Measurements from ENCODE around the gene DNAJC18. TPM values are rescaled to one million over a fixed set of nuclear protein-coding genes. Genes with fewer than 3 reads are reported as not detected.
A peak's percentile ranks its signal among the peaks of the same experiment; 100 is the strongest.
"Not testable (repeated sequence)": the region's sequence is repeated elsewhere in the genome, so short reads cannot be mapped to it uniquely, and the experiment has no call there.

Gene DNAJC18
- total and polyA plus RNA-seq, 2 experiments from 2014 or later: 10.6 to 14.4 TPM

DNA sequence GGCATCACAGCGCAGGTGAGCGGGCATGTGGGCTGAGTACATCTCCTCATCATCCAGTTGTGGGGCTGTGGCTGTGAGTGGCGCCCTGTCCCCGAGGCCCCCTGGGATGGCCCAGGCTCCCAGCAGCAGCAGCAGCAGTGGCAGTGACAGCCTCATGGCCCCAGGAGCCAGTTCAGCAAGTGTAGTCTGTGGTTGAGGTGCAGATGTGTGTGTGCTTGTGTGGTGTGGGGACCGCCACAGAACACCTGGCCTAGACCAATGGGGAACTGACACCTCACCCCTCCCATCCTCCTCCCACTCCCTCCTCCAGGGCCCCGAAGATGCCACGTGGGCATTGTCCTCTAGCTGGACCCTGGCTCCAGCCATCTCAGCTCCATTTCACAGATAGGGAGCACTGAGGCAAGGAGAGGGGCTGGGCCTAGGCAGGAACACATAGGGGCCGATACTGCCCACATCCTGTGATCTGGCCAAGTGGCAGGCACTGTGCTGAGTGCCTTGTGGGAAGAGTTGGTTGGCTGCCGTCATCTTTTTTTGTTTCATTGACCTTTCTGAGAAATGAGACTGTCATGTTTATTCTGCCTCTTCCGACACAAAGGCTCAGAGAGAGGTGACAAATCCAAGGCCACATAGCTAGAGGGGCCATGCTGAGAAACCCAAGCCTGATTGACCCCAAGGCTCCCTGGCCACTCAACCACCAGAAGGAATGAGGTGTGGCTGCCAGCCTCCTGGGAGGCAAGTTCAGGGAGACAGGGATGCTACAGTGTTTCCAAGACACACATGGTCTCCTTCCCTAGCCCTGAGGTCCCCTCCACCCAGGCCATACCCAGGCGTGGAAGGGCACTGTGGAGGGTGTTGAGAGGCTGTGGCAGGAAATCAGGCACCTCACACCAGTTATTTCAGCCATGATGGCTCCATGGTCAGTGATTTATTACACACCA, 49.4 kb downstream of the DNAJC18 start, which contains the start of gene MZB1:
MZB1 (minus strand) TSS at position 213 of the 938 bp plus-strand sequence; CDS start at position 156, 57 bp downstream.
- 87% methylated on average over 11 of the region's 11 CpGs for WGBS (ENCODE audit: low lambda C conversion rate, missing lambda C conversion rate)
- peaks cover 8% of the 10 kb centered on the region for H3K4me1 ChIP-seq (ENCODE audit: insufficient read depth)
- no peaks in the 10 kb centered on the region for H3K9me3 ChIP-seq (ENCODE audit: low read depth)
- TF ChIP-seq EZH2phosphoT487 (IDR thresholded peaks at IDR 0.05; ENCODE audit: low read depth, severe bottlenecking, unreplicated experiment): no peak
- TF ChIP-seq EZH2 (IDR thresholded peaks at IDR 0.05; ENCODE audit: borderline replicate concordance): no peak
- H4K20me1 ChIP-seq (ENCODE audit: insufficient read depth, poor library complexity, severe bottlenecking): no peaks in the 10 kb centered on the region
- no peaks in the 10 kb centered on the region for H3K79me2 ChIP-seq
- no peak for DNase-seq (ENCODE audit: low spot score)
- peaks cover 20% of the 10 kb centered on the region for H3K27me3 ChIP-seq
- no peak within 1 kb of the TSS for H3K4me2 ChIP-seq
- no peak within 1 kb of the TSS for H2AFZ ChIP-seq
- H3K36me3 ChIP-seq (replicated peaks; ENCODE audit: insufficient read depth, low read depth): no peaks in the 10 kb centered on the region
- H3K9me2 ChIP-seq (replicated peaks; ENCODE audit: insufficient read depth): no peaks in the 10 kb centered on the region
- H3K4me3 ChIP-seq: no peak within 1 kb of the TSS
- H3K27ac ChIP-seq: no peak within 1 kb of the TSS

DNA sequence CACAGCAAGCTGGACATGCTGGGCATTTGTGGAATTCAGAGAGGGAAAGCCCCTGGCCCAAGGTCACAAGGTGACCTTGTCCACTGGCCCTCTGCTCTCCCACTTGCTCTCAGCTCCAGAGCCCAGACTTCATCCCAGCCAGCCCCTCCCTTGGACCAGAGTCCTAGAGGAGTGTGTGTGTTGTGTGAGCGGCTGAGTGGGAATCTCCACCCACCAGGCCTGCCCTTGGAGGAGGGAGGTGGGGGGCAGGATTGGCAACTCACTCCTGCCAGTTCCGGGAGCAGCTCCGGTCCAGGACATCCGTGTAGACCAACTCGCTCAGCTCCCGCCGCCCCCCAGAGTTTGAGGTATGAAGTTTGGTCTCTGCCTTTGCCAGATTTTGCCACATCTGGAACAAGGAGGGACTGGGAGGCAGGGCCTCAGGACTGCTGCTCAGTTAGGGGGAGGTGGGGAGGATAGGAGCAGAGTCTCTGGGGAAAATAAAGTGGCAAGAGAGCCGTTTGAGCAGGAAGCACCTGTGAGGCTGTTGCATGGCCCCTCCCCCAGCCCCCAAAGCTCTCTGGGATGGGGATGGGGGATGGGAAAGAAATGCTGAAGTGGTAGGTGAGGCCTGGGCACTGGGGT, 51.0 kb downstream of the DNAJC18 start:
- no peak overlapping the region for H3K27ac ChIP-seq

DNA sequence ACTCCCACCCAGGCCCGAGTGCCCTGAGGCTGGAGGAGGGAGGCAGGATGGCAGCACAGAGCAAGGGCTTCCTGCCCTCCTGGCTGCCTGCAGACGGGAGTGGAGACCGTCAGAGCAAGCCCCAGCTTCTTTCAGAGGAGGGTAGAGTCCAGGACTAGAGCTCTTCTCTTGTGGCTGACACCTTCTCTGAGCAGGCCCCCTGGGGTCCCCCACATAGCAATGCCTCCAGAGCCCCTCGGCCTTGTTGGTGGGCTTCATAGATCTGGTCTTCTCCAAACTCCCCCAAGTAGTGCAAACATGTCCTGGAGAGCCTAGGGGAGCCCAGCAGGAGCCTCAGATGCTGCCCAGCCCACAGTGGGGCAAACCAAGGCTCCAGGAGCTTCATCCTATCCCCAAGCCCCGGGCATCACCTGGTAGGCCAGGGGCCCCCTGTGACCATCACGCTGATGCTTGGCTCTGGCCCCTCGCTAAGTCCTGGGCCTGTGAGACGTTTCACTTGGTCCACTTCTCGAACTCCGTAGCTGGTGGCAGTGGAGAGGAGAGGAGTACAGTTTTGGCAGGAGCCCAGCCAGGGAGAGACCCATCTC, 51.6 kb downstream of the DNAJC18 start:
- H3K9me3 ChIP-seq (ENCODE audit: low read depth): no peaks in the 10 kb centered on the region
- no peaks in the 10 kb centered on the region for H3K79me2 ChIP-seq
- TF ChIP-seq, protein P1, sequence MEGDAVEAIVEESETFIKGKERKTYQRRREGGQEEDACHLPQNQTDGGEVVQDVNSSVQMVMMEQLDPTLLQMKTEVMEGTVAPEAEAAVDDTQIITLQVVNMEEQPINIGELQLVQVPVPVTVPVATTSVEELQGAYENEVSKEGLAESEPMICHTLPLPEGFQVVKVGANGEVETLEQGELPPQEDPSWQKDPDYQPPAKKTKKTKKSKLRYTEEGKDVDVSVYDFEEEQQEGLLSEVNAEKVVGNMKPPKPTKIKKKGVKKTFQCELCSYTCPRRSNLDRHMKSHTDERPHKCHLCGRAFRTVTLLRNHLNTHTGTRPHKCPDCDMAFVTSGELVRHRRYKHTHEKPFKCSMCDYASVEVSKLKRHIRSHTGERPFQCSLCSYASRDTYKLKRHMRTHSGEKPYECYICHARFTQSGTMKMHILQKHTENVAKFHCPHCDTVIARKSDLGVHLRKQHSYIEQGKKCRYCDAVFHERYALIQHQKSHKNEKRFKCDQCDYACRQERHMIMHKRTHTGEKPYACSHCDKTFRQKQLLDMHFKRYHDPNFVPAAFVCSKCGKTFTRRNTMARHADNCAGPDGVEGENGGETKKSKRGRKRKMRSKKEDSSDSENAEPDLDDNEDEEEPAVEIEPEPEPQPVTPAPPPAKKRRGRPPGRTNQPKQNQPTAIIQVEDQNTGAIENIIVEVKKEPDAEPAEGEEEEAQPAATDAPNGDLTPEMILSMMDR (IDR thresholded peaks at IDR 0.05; ENCODE audit: poor library complexity): no peak
- TF ChIP-seq EZH2 (IDR thresholded peaks at IDR 0.05; ENCODE audit: borderline replicate concordance) (no peak), EZH2phosphoT487 (IDR thresholded peaks at IDR 0.05; ENCODE audit: low read depth, severe bottlenecking, unreplicated experiment) (no peak)
- H3K27ac ChIP-seq: no peak overlapping the region
- peaks cover under 1% of the 10 kb centered on the region for H3K27me3 ChIP-seq
- H3K4me3 ChIP-seq: no peak overlapping the region
- H3K4me1 ChIP-seq (ENCODE audit: insufficient read depth): peaks cover 10% of the 10 kb centered on the region
- no peak overlapping the region for H3K4me2 ChIP-seq
- 80% methylated on average over 10 of the region's 10 CpGs for WGBS (ENCODE audit: low lambda C conversion rate, missing lambda C conversion rate)
- no peaks in the 10 kb centered on the region for H3K9me2 ChIP-seq (replicated peaks; ENCODE audit: insufficient read depth)
- no peaks in the 10 kb centered on the region for H4K20me1 ChIP-seq (ENCODE audit: insufficient read depth, poor library complexity, severe bottlenecking)
- no peak overlapping the region for H2AFZ ChIP-seq
- H3K36me3 ChIP-seq (replicated peaks; ENCODE audit: insufficient read depth, low read depth): no peaks in the 10 kb centered on the region
- DNase-seq (ENCODE audit: low spot score): no peak

More for the DNA sequence above, 51.0 kb downstream of the DNAJC18 start:
- H3K27me3 ChIP-seq: peaks cover 3% of the 10 kb centered on the region
- peaks cover 7% of the 10 kb centered on the region for H3K4me1 ChIP-seq (ENCODE audit: insufficient read depth)
- no peaks in the 10 kb centered on the region for H3K9me3 ChIP-seq (ENCODE audit: low read depth)
- H3K4me3 ChIP-seq: no peak overlapping the region
- 39% methylated on average over 8 of the region's 8 CpGs for WGBS (ENCODE audit: low lambda C conversion rate, missing lambda C conversion rate)
- DNase-seq (ENCODE audit: low spot score): peak; percentile 52
- TF ChIP-seq EZH2phosphoT487 (IDR thresholded peaks at IDR 0.05; ENCODE audit: low read depth, severe bottlenecking, unreplicated experiment) (no peak), EZH2 (IDR thresholded peaks at IDR 0.05; ENCODE audit: borderline replicate concordance) (no peak)
- TF ChIP-seq, protein P1 (IDR thresholded peaks at IDR 0.05; ENCODE audit: poor library complexity): no peak
- no peaks in the 10 kb centered on the region for H3K9me2 ChIP-seq (replicated peaks; ENCODE audit: insufficient read depth)
- peak overlapping the region; percentile 42 for H3K4me2 ChIP-seq
- no peaks in the 10 kb centered on the region for H3K36me3 ChIP-seq (replicated peaks; ENCODE audit: insufficient read depth, low read depth)
- no peaks in the 10 kb centered on the region for H3K79me2 ChIP-seq
- H4K20me1 ChIP-seq (ENCODE audit: insufficient read depth, poor library complexity, severe bottlenecking): no peaks in the 10 kb centered on the region
- no peak overlapping the region for H2AFZ ChIP-seq

DNA sequence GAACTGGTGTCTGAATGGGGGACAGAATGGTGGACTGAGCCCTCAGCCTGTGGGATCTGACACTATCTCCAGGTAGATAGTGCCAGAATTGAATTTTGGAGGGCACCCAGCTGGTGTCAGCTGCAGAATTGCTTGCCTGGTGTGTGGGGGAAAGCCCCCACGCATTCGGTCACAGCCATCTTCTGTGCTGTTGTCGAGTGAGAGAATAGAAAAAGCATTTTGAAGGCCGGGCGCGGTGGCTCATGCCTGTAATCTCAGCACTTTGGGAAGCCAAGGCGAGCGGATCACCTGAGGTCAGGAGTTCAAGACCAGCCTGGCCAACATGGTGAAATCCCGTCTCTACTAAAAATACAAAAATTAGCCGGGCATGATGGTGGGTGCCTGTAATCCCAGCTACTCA, 52.4 kb downstream of the DNAJC18 start:
- H3K9me3 ChIP-seq (ENCODE audit: low read depth); H3K79me2 ChIP-seq; DNase-seq (ENCODE audit: low spot score); H4K20me1 ChIP-seq (ENCODE audit: insufficient read depth, poor library complexity, severe bottlenecking); H3K27me3 ChIP-seq; H3K4me3 ChIP-seq; H3K36me3 ChIP-seq (replicated peaks; ENCODE audit: insufficient read depth, low read depth); H3K27ac ChIP-seq; H3K4me2 ChIP-seq; H2AFZ ChIP-seq; H3K9me2 ChIP-seq (replicated peaks; ENCODE audit: insufficient read depth): not testable (repeated sequence)
- peaks cover 18% of the 10 kb centered on the region for H3K4me1 ChIP-seq (ENCODE audit: insufficient read depth)
- 94% methylated on average over 10 of the region's 10 CpGs for WGBS (ENCODE audit: low lambda C conversion rate, missing lambda C conversion rate)

Data from hepatocyte (in vitro differentiated cells).